NCI-H446 treated with DMSO at 0.1 percent for 48 hours (cell line): ENCODE results near the gene ABHD18.

Source experiments
- DNase-seq: peaks from one replicate; lab custom pipeline; 2025; lab: John Stamatoyannopoulos, UW

ABHD18 gene

DNA sequence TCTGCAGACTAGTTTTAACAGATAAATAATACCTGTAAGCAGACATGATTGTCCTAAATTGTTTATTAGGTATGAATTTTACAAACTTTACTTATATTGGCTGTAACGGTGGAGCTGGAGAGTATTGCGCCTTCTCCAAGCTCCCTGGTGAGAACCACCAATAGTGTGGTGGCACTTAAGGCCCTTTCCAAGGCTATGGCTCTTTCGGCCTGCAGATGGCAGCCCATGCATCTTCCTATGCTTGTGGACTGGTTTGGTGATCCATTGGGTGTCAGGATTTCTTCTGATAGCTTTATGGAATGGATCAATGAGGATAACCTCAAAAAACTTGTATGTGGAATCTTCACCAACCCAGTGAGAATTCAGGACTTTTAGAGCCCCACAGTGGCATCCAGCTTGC is 103.7 kb downstream of the ABHD18 start:
- DNase-seq = no peak

DNA sequence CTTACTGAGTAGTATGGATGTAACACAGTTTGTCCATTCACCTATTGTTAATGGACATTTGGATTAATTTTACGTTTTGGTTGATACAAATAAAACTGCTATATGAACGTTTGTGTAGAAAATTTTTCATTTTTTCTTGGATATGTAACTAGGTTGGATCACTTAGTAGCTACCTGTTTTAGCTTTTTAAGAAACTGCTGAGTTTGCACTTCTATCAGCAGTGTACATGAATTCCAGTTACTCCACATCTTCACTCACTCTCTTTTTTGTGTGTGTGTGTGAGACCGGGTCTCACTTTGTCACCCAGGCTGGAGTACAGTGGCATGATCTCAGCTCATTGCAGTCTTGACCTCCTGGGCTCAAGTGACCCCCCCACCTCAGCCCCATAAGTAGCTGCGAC is 111.3 kb downstream of the ABHD18 start:
- DNase-seq = no peak
